Heart left ventricle (tissue), 16 donors: ENCODE data around the gene EIF3M. TPM values are rescaled to one million over a fixed set of nuclear protein-coding genes. Genes with fewer than 3 reads are reported as not detected.
"Not testable (repeated sequence)": the region's sequence is repeated elsewhere in the genome, so short reads cannot be mapped to it uniquely, and the experiment has no call there.

ENCODE experiments used
- ATAC-seq, 4 donors: fragments of 200-7000 bp; cut with Tn5 transposase; one replicate each; pipeline ENCODE4 v1.9.1; 2020 to 2022; ENCODE audit warnings: moderate library complexity in 4 of 4, mild to moderate bottlenecking in 3 of 4, moderate number of reproducible peaks in 1 of 4
- DNase-seq, 5 donors: peaks; one replicate each; pipeline ENCODE4 v3.0.0-alpha.2; 2020
- H3K27ac ChIP-seq, 12 donors: fragments of 200-600 bp; sonication (generic) in 4 of 12; one replicate each; pipeline versions ENCODE4 v1.5.0 to v1.8.0; 2016 to 2022; ENCODE audit warnings: mild to moderate bottlenecking in 2 of 12
- H3K27me3 ChIP-seq, 9 donors: fragments of 200-600 bp; sonication (generic) in 2 of 9; one replicate each; pipeline versions ENCODE4 v1.5.1 to v1.8.0; 2016 to 2022; ENCODE audit warnings: mild to moderate bottlenecking in 3 of 9
- H3K36me3 ChIP-seq, 9 donors: fragments of 200-600 bp; sonication (generic) in 2 of 9; one replicate each; pipeline versions ENCODE4 v1.5.0 to v1.8.0; 2018 to 2022; ENCODE audit warnings: mild to moderate bottlenecking in 2 of 9
- H3K4me1 ChIP-seq, 12 donors: fragments of 200-600 bp; sonication (generic) in 4 of 12; one replicate each; pipeline versions ENCODE4 v1.5.0 to v1.8.0; 2016 to 2022; ENCODE audit warnings: mild to moderate bottlenecking in 3 of 12
- H3K4me3 ChIP-seq, 12 donors: fragments of 200-600 bp; sonication (generic) in 4 of 12; one replicate each; pipeline versions ENCODE4 v1.5.0 to v1.8.0; 2017 to 2022; ENCODE audit warnings: mild to moderate bottlenecking in 9 of 12, moderate library complexity in 4 of 12
- H3K9me3 ChIP-seq, 12 donors: fragments of 200-600 bp; sonication (generic) in 4 of 12; one replicate each; pipeline versions ENCODE4 v1.5.0 to v1.8.0; 2016 to 2022; ENCODE audit warnings: mild to moderate bottlenecking in 1 of 12
- CTCF ChIP-seq, 12 donors: fragments of 200-600 bp; sonication (generic) in 4 of 12; IDR thresholded peaks; one replicate each; pipeline versions ENCODE4 v1.5.0 to v1.8.0; 2018 to 2022; ENCODE audit warnings: antibody characterized with exemption in 12 of 12, mild to moderate bottlenecking in 5 of 12
- POLR2A ChIP-seq, 2 donors: fragments of 450-650 bp; IDR thresholded peaks; one replicate each; pipeline ENCODE4 v1.6.1; 2017; ENCODE audit warnings: antibody characterized with exemption in 2 of 2, mild to moderate bottlenecking in 2 of 2, moderate library complexity in 2 of 2
- WGBS, 4 donors: extraction: QIAGEN DNeasy Blood & Tissue Kit in 2 of 4; methylation state at CpG; one replicate each; pipeline versions ENCODE4 v1.1.5 to v1.1.7; 2013 to 2018; 5-methylcytosine and 5-hydroxymethylcytosine counted together
- intact Hi-C, 10 donors: fragments of 100-400 bp; cut with DNase I; formaldehyde crosslinking; loops; one replicate each; pipeline versions ENCODE4 v1.11.1 to v1.14.2; 2022
- polyA plus RNA-seq, 2 donors: library from polyadenylated mRNA; stranded (reverse); fragments of 200-250 nt; gene quantifications; one replicate each; pipeline ENCODE4 v1.2.3, GENCODE V29; 2013
- total RNA-seq, 9 donors: library from RNA; depleted of rRNA in 2 of 9; stranded (reverse); fragments of >200 nt in 2 of 9; fragmentation: NEBNext Ultra II Directional in 3 of 9; extraction: Animal tissue kit (Norgen Biotek cat#: 25700) in 3 of 9; gene quantifications; one replicate each; pipeline versions ENCODE4 v1.1.0 to v1.2.4, GENCODE V29; 2016 to 2023
- donor health status: ischemic (EF 13 %, LVEDD 7.1; RV severe dilation, severe dysfunction).
- donor health status: healthy with polysubstance abuse.
- donor health status: DM: no; HTN: yes; CAD: no.
- donor health status: DM: no; HTN: no; CAD: no.
- donor health status: ischemic (EF 25% LVEDD 6.9; RV normal size, moderate dysfunction).
- donor health status: ischemic (EF 25% LVEDD 5.7; RV mildly dilated, moderate dysfunction).
- donor health status: healthy.
- donor health status: DM: yes; HTN: yes; CAD: no.
- donor health status: ischemic (EF 35%, LVEDD 5.7; RV mildly dilated, moderate dysfunction).
- donor health status: nonischemic (EF 11% LVEDD 7.7; RV severe dilation, severe dysfunction).
- donor health status: DM: yes; HTN: yes; CAD: no.
- donor health status: PGD.
- donor health status: ischemic (EF 29% LVEDD 5.4; RV normal size, mild dysfunction).
- donor health status: nonischemic (EF 23%, LVEDD 6.1; RV moderate dilation, normal function).

The EIF3M gene
- total and polyA plus RNA-seq, 11 donors: 143 to 353 (median 182) TPM

DNA sequence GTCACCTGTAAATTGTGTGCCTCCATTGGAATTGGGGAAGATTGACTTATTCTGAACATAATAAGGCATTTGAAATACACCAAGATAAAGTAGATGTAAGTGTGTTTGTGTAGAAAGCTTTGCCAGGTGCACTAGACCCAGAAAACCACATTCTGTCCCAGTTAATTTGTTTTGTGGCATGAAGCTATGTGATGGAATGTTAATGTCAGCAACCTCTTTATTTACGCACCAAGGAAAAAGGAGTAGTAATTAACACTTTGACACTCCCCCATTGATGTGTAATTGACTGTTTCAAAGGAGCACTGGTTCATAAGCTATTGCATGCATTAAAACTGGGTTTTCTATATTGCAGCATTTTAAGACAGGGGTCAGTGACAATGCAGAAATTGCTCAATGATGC, 14.3 kb downstream of the EIF3M start:
- TF ChIP-seq POLR2A (IDR thresholded peaks at IDR 0.05) (no peak), CTCF (IDR thresholded peaks at IDR 0.05) (no peak)
- Histone ChIP-seq H3K4me1 (peaks cover 0 to 11% (median 9%) of the 10 kb centered on the region in 12 donors), H3K36me3 (peaks cover 0 to 100% (median 98%) of the 10 kb centered on the region in 9 donors), H3K4me3 (no peak overlapping the region), H3K27ac (no peak overlapping the region), H3K9me3 (no peaks in the 10 kb centered on the region), H3K27me3 (no peaks in the 10 kb centered on the region)
- WGBS, 4 donors: 84 to 90% (median 84%) methylated on average over 1 of the region's 1 CpG
- intact Hi-C loops: no loop called here
- ATAC-seq (no peak), DNase-seq (no peak)

DNA sequence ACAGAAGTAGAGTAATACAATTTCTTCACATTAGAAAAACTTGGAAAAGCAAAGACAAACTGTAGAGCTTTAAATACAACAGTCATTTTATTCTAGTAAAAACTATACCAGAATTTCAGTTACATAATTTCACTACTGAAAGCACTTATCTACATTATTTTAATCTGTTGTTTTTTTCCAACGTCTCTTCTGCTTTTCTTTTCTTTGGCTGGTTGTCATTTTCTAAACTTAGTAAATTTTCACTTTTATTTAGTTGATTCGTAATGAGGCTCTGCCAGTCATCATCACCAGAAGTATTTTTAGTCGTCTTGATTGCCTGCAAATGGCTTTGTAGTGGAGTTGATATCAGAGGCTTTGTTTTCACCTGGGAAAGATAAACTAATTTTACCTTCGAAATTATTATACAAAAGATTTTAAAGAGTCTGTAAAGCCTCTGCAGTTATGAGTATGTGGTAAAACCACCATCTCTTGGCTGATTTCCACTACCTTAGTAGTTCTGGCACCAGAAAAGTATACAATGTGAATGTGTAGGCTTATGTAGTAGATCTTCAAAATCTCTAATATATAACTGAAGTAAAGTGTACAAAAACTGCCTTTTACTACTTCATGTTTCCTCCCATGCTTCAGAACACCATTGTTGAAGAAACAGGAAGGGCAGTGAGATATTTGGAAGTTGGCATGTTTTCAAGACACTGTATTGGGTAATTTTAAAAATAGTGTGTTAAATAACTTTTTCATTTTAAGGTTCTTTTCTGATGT, 19.2 kb downstream of the EIF3M start:
- H3K27ac ChIP-seq: peak overlapping the region in 9 of 12 donors; percentile 0 to 53 (median 23)
- TF ChIP-seq CTCF (IDR thresholded peaks at IDR 0.05): no peak
- no peak for TF ChIP-seq POLR2A (IDR thresholded peaks at IDR 0.05)
- H3K36me3 ChIP-seq: peaks cover 0 to 85% (median 75%) of the 10 kb centered on the region in 9 donors

GRCh38 chr11:32606220-32606619, 22.6 kb downstream of the EIF3M start:
- Histone ChIP-seq H3K4me3 (no peak overlapping the region), H3K36me3 (peaks cover 0 to 51% (median 41%) of the 10 kb centered on the region in 9 donors), H3K4me1 (peaks cover 0 to 18% (median 12%) of the 10 kb centered on the region in 12 donors), H3K27ac (no peak overlapping the region), H3K9me3 (no peaks in the 10 kb centered on the region), H3K27me3 (no peaks in the 10 kb centered on the region)
- TF ChIP-seq POLR2A (IDR thresholded peaks at IDR 0.05): no peak
- TF ChIP-seq CTCF (IDR thresholded peaks at IDR 0.05): no peak
- intact Hi-C loops: no loop called here
- ATAC-seq (no peak), DNase-seq (no peak)

More for the DNA sequence above, 19.2 kb downstream of the EIF3M start:
- intact Hi-C loops: loop anchor here in 1 of 10 donors (1.0 kb wide), 1 partner anchor 22 kb away; no protein-coding TSS in a partner anchor
- 12 to 18% (median 15%) methylated on average over 4 of the region's 4 CpGs for WGBS, 4 donors
- DNase-seq (no peak), ATAC-seq (peak in 1 of 4 donors; percentile 20)
- H3K27me3 ChIP-seq: no peaks in the 10 kb centered on the region
- no peaks in the 10 kb centered on the region for H3K9me3 ChIP-seq
- H3K4me3 ChIP-seq: no peak overlapping the region
- peaks cover 0 to 18% (median 12%) of the 10 kb centered on the region in 12 donors for H3K4me1 ChIP-seq

DNA sequence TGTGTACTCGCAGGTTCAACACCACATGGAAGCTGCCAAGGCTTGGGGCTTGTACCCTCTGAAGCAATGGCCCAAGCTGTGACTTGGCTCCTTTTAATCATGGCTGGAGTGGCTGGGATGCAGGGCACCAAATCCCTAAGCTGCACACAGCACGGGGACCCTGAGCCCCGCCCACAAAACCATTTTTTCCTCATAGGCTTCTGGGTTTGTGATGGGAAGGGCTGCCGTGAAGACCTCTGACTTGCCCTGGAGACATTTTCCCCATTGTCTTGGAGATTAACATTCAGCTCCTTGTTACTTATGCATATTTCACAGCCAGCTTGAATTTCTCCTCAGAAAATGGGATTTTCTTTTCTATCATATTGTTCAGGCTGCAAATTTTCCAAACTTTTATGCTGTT, 25.2 kb downstream of the EIF3M start:
- peaks cover 0 to 27% (median 21%) of the 10 kb centered on the region in 9 donors for H3K36me3 ChIP-seq
- H3K4me1 ChIP-seq, ATAC-seq, H3K9me3 ChIP-seq, intact Hi-C loops, DNase-seq, H3K4me3 ChIP-seq, H3K27me3 ChIP-seq, H3K27ac ChIP-seq: not testable (repeated sequence)
- WGBS, 4 donors: 95 to 99% (median 97%) methylated on average over 4 of the region's 4 CpGs
